H9 (cell line): ENCODE measurements around the gene SLC35A2. TPM values are rescaled to one million over a fixed set of nuclear protein-coding genes. Genes with fewer than 3 reads are reported as not detected.
A peak's percentile ranks its signal among the peaks of the same experiment; 100 is the strongest.

Source experiments
- DNase-seq: peaks from one replicate; pipeline ENCODE4 v3.0.0-alpha.2; 2017
- H2AFZ ChIP-seq: one replicate; pipeline ENCODE4 v1.6.1; 2013; ENCODE audit warnings: mild to moderate bottlenecking, low read length, control low read depth, moderate library complexity
- H2AK5ac ChIP-seq: 2 replicates; pipeline ENCODE4 v1.6.1; 2013; ENCODE audit warnings: low read length, control low read depth, mixed read lengths; ENCODE audit not compliant: insufficient read length
- H2BK120ac ChIP-seq: one replicate; pipeline ENCODE4 v1.6.1; 2013; ENCODE audit warnings: low read depth, mild to moderate bottlenecking, low read length, control low read depth, inconsistent platforms; ENCODE audit not compliant: poor library complexity, severe bottlenecking
- H2BK12ac ChIP-seq: 2 replicates; pipeline ENCODE4 v1.6.1; 2013; ENCODE audit warnings: low read length, control low read depth, mixed read lengths, low read depth; ENCODE audit not compliant: insufficient read length
- H2BK15ac ChIP-seq: 2 replicates; pipeline ENCODE4 v1.6.1; 2013; ENCODE audit warnings: low read depth, low read length, control low read depth
- H2BK20ac ChIP-seq: one replicate; pipeline ENCODE4 v1.6.1; 2013; ENCODE audit warnings: low read depth, mild to moderate bottlenecking, low read length, control low read depth, inconsistent platforms; ENCODE audit not compliant: poor library complexity, severe bottlenecking
- H2BK5ac ChIP-seq: 2 replicates; pipeline ENCODE4 v1.6.1; 2013; ENCODE audit warnings: low read length, control low read depth, mixed read lengths; ENCODE audit not compliant: insufficient read length
- H3K14ac ChIP-seq: 2 replicates; pipeline ENCODE4 v1.6.1; 2013; ENCODE audit warnings: low read length, control low read depth; ENCODE audit not compliant: insufficient read depth
- H3K18ac ChIP-seq: 2 replicates; pipeline ENCODE4 v1.6.1; 2013; ENCODE audit warnings: low read depth, mild to moderate bottlenecking, mixed read lengths, low read length, control low read depth; ENCODE audit not compliant: insufficient read length
- H3K23ac ChIP-seq: 2 replicates; pipeline ENCODE4 v1.6.1; 2013; ENCODE audit warnings: low read length, control low read depth, mixed read lengths, low read depth; ENCODE audit not compliant: insufficient read length
- H3K23me2 ChIP-seq: 2 replicates; pipeline ENCODE4 v1.6.1; 2013; ENCODE audit warnings: low read depth, mild to moderate bottlenecking, mixed read lengths, low read length, control low read depth; ENCODE audit not compliant: insufficient read length, poor library complexity, severe bottlenecking
- H3K27ac ChIP-seq: 2 replicates; pipeline ENCODE4 v1.5.1; 2013; ENCODE audit warnings: low read length, control low read depth, mixed read lengths, low read depth; ENCODE audit not compliant: insufficient read length
- H3K27me3 ChIP-seq: 2 replicates; pipeline ENCODE4 v1.6.1; 2013; ENCODE audit warnings: low read length, control low read depth, inconsistent platforms; ENCODE audit not compliant: insufficient read depth
- H3K4ac ChIP-seq: 2 replicates; pipeline ENCODE4 v1.6.1; 2013; ENCODE audit warnings: low read depth, mild to moderate bottlenecking, control low read depth, inconsistent platforms, low read length, moderate library complexity
- H3K4me1 ChIP-seq: 2 replicates; pipeline ENCODE4 v1.6.1; 2013; ENCODE audit warnings: low read length, control low read depth, inconsistent platforms; ENCODE audit not compliant: insufficient read depth
- H3K4me2 ChIP-seq: 2 replicates; pipeline ENCODE4 v1.6.1; 2013; ENCODE audit warnings: low read length, control low read depth, mixed read lengths; ENCODE audit not compliant: insufficient read length, insufficient read depth
- H3K56ac ChIP-seq: 2 replicates; pipeline ENCODE4 v1.6.1; 2013; ENCODE audit warnings: low read depth, mild to moderate bottlenecking, mixed read lengths, low read length, control low read depth; ENCODE audit not compliant: insufficient read length
- H3K79me1 ChIP-seq: 2 replicates; pipeline ENCODE4 v1.6.1; 2013; ENCODE audit warnings: low read depth, mild to moderate bottlenecking, moderate library complexity, low read length, control low read depth, inconsistent platforms; ENCODE audit not compliant: insufficient read depth, poor library complexity, severe bottlenecking
- H3K79me2 ChIP-seq: 2 replicates; pipeline ENCODE4 v1.6.1; 2013; ENCODE audit warnings: low read length, control low read depth, inconsistent platforms; ENCODE audit not compliant: insufficient read depth
- H3K9ac ChIP-seq: 2 replicates; pipeline ENCODE4 v1.6.1; 2013; ENCODE audit warnings: low read length, control low read depth, mixed read lengths; ENCODE audit not compliant: insufficient read length; ENCODE audit errors: extremely low read depth
- H3K9me3 ChIP-seq: one replicate; pipeline ENCODE4 v1.6.1; 2013; ENCODE audit warnings: low read depth, low read length, inconsistent platforms; ENCODE audit not compliant: control insufficient read depth
- H3T11ph ChIP-seq: one replicate; pipeline ENCODE4 v1.6.1; 2013; ENCODE audit warnings: mild to moderate bottlenecking, low read length, control low read depth, inconsistent platforms
- H4K20me1 ChIP-seq: one replicate; pipeline ENCODE4 v1.6.1; 2013; ENCODE audit not compliant: control insufficient read depth, insufficient read length, insufficient read depth
- H4K5ac ChIP-seq: 2 replicates; pipeline ENCODE4 v1.6.1; 2013; ENCODE audit warnings: low read depth, mild to moderate bottlenecking, mixed read lengths, low read length, control low read depth; ENCODE audit not compliant: insufficient read length
- H4K8ac ChIP-seq: replicated peaks from 2 replicates; pipeline ENCODE4 v1.6.1; 2013; ENCODE audit warnings: low read length, control low read depth, mixed read lengths, low read depth; ENCODE audit not compliant: insufficient read length
- H4K91ac ChIP-seq: 2 replicates; pipeline ENCODE4 v1.6.1; 2013; ENCODE audit warnings: low read depth, mild to moderate bottlenecking, moderate library complexity, mixed read lengths, low read length, control low read depth; ENCODE audit not compliant: insufficient read length
- H3K27ac Mint-ChIP-seq, 3 experiments: 2 replicates in 2 of 3; 3 replicates in 1 of 3; pipeline ENCODE4 v1.8.0; 2020 to 2021; ENCODE audit warnings: mixed read lengths in 3 of 3, mild to moderate bottlenecking in 1 of 3, moderate library complexity in 1 of 3
- H3K27me3 Mint-ChIP-seq: 2 replicates; pipeline ENCODE4 v1.8.0; 2021; ENCODE audit warnings: low read depth, mild to moderate bottlenecking, moderate library complexity, mixed read lengths
- H3K36me3 Mint-ChIP-seq, 3 experiments: 2 replicates in 2 of 3; 3 replicates in 1 of 3; pipeline ENCODE4 v1.8.0; 2020 to 2021; ENCODE audit warnings: low read depth in 3 of 3, mixed read lengths in 3 of 3; ENCODE audit not compliant: insufficient read depth in 1 of 3
- H3K4me1 Mint-ChIP-seq, 2 experiments: 2 replicates each; pipeline ENCODE4 v1.8.0; 2020; ENCODE audit warnings: mixed read lengths in 2 of 2
- H3K4me3 Mint-ChIP-seq, 2 experiments: 2 replicates in 1 of 2; 3 replicates in 1 of 2; pipeline ENCODE4 v1.8.0; 2020 to 2021; ENCODE audit warnings: mild to moderate bottlenecking in 2 of 2, mixed read lengths in 2 of 2, moderate library complexity in 1 of 2
- H3K9me3 Mint-ChIP-seq, 2 experiments: 2 replicates in 1 of 2; 3 replicates in 1 of 2; pipeline ENCODE4 v1.8.0; 2020; ENCODE audit warnings: mild to moderate bottlenecking in 2 of 2, mixed read lengths in 2 of 2, moderate library complexity in 1 of 2
- WGBS: extraction: QIAGEN DNeasy Blood & Tissue Kit; methylation state at CpG from one replicate; pipeline ENCODE4 v1.1.7; 2013; ENCODE audit warnings: missing lambda C conversion rate, low lambda C conversion rate, mixed read lengths; ENCODE audit not compliant: insufficient read length; ENCODE audit errors: extremely low coverage; 5-methylcytosine and 5-hydroxymethylcytosine counted together
- total RNA-seq: library from RNA; stranded (reverse); gene quantifications from 2 replicates; pipeline ENCODE4 v1.2.1, GENCODE V29; 2021
- TF ChIP-seq, protein P1 (sequence below): fragments of 200-600 bp; sonication (generic); conservative IDR thresholded peaks from 3 replicates; pipeline ENCODE4 v1.8.0; 2021; ENCODE audit warnings: antibody characterized with exemption, mild to moderate bottlenecking

The SLC35A2 gene
- total RNA-seq, 1 experiment from 2014 or later: 32.9 TPM

DNA sequence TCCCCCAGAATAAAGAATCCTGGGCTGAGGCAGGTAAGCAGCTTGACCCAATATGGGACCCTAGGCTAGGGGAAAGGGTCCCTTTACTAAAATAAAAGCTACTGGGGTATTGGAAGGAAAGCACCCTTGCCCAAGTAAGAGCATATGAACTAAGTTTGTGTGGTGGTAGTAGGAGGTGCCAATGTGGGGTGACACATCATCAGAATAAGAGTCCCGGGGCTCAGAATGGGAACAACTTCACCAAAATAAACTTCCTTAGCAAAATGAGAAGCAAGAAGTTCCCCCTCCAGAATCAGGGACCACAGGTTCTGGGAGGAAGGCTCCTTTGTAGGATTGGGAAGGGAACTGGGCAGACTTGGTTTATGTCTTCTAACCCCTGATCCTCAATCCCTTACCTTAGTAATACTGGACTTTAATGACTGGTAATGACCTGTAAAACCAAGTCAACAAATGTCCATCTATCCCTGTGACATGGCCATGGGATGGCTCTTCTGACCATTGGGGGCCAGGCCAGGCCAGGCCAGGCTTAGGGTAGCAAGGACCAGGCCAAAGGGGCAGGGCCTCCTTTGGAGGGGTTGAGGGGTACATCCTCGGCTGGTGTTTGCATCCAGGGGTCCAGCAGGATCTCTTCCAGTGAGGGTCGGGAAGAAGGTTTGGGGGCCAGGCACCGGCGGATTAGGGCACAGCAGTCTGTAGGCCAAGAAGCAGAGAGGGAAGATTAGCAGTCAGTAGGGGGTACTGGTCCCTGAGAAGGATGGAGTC lies 2.3 kb upstream of the SLC35A2 start:
- no peak overlapping the region for H2BK120ac ChIP-seq
- H2BK12ac ChIP-seq: no peak overlapping the region
- H3K4me3 Mint-ChIP-seq: peak overlapping the region; percentile 65 to 87
- no peak overlapping the region for H3K14ac ChIP-seq
- no peak overlapping the region for H3K18ac ChIP-seq
- peaks cover 4% of the 10 kb centered on the region for H3K79me1 ChIP-seq
- no peak overlapping the region for H3T11ph ChIP-seq
- H3K79me2 ChIP-seq: peaks cover 25% of the 10 kb centered on the region
- peaks cover 16 to 43% of the 10 kb centered on the region in 2 experiments for H3K4me1 Mint-ChIP-seq
- no peaks in the 10 kb centered on the region for H3K23me2 ChIP-seq
- TF ChIP-seq, protein P1, sequence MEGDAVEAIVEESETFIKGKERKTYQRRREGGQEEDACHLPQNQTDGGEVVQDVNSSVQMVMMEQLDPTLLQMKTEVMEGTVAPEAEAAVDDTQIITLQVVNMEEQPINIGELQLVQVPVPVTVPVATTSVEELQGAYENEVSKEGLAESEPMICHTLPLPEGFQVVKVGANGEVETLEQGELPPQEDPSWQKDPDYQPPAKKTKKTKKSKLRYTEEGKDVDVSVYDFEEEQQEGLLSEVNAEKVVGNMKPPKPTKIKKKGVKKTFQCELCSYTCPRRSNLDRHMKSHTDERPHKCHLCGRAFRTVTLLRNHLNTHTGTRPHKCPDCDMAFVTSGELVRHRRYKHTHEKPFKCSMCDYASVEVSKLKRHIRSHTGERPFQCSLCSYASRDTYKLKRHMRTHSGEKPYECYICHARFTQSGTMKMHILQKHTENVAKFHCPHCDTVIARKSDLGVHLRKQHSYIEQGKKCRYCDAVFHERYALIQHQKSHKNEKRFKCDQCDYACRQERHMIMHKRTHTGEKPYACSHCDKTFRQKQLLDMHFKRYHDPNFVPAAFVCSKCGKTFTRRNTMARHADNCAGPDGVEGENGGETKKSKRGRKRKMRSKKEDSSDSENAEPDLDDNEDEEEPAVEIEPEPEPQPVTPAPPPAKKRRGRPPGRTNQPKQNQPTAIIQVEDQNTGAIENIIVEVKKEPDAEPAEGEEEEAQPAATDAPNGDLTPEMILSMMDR: no peak
- H4K91ac ChIP-seq: no peak overlapping the region
- no peak overlapping the region for H2BK15ac ChIP-seq
- peaks cover 7% of the 10 kb centered on the region for H3K27me3 Mint-ChIP-seq
- no CpG with 5 or more reads among the region's 5 CpGs for WGBS
- peak overlapping the region; percentile 44 to 78 (median 61); a peak in 3 of 7 replicates for H3K27ac Mint-ChIP-seq
- peaks cover 73 to 76% of the 10 kb centered on the region in 2 experiments for H3K9me3 Mint-ChIP-seq
- no peaks in the 10 kb centered on the region for H3K9me3 ChIP-seq
- H4K20me1 ChIP-seq: peaks cover 2% of the 10 kb centered on the region
- H2AK5ac ChIP-seq: no peak overlapping the region
- no peak overlapping the region for H3K23ac ChIP-seq
- H3K56ac ChIP-seq: no peak overlapping the region
- H3K36me3 Mint-ChIP-seq: peaks cover 52 to 64% (median 61%) of the 10 kb centered on the region in 3 experiments
- no peak overlapping the region for H3K4ac ChIP-seq
- H3K9ac ChIP-seq: no peak overlapping the region
- no peak overlapping the region for H4K5ac ChIP-seq
- no peaks in the 10 kb centered on the region for H3K4me1 ChIP-seq
- peak overlapping the region; percentile 87 for H3K4me2 ChIP-seq
- H3K27me3 ChIP-seq: no peaks in the 10 kb centered on the region
- no peak overlapping the region for H2AFZ ChIP-seq
- H4K8ac ChIP-seq: no peak overlapping the region
- no peak overlapping the region for H3K27ac ChIP-seq
- DNase-seq: no peak
- no peak overlapping the region for H2BK5ac ChIP-seq
- H2BK20ac ChIP-seq: no peak overlapping the region
